Activated T-helper 2 cell treated with anti-CD3 and anti-CD28 coated beads, Interferon-gamma antibody, Interleukin-2, Interleukin-4, amounts not matched to agents 10 μg/mL and 5 μg/mL and 100 μg/mL, durations not matched to agents 14 hours and 24 hours and 36 hours (primary cell): ENCODE data around the gene WDR93. TPM values are rescaled to one million over a fixed set of nuclear protein-coding genes. Genes with fewer than 3 reads are reported as not detected.
A peak's percentile ranks its signal among the peaks of the same experiment; 100 is the strongest.

Experiments used
- DNase-seq: peaks from one replicate; pipeline ENCODE4 v3.0.0; 2021; ENCODE audit warnings: low spot score
- H3K27ac Mint-ChIP-seq: one replicate; pipeline ENCODE4 v1.8.0; 2021; ENCODE audit warnings: mixed read lengths
- H3K27me3 Mint-ChIP-seq: one replicate; pipeline ENCODE4 v1.8.0; 2021; ENCODE audit warnings: low read depth, mixed read lengths
- H3K36me3 Mint-ChIP-seq: one replicate; pipeline ENCODE4 v1.8.0; 2021; ENCODE audit warnings: low read depth, mixed read lengths
- H3K4me1 Mint-ChIP-seq: one replicate; pipeline ENCODE4 v1.8.0; 2021; ENCODE audit warnings: low read depth, mixed read lengths
- H3K4me3 Mint-ChIP-seq: one replicate; pipeline ENCODE4 v1.8.0; 2021; ENCODE audit warnings: low read depth, mild to moderate bottlenecking, moderate library complexity, mixed read lengths
- H3K9me3 Mint-ChIP-seq: one replicate; pipeline ENCODE4 v1.8.0; 2021; ENCODE audit warnings: mixed read lengths
- intact Hi-C: fragments of 100-400 bp; cut with micrococcal nuclease; formaldehyde crosslinking; loops from one replicate; pipeline ENCODE4 v1.15.1; 2023
- total RNA-seq: library from RNA; stranded (reverse); gene quantifications from 2 replicates; pipeline ENCODE4 v1.2.3, GENCODE V29; 2022

The WDR93 gene
- total RNA-seq, 1 donor from 2014 or later = not detected

GRCh38 chr15:89725064-89725463 lies 34.5 kb downstream of the WDR93 start:
- no peaks in the 10 kb centered on the region for H3K4me1 Mint-ChIP-seq

GRCh38 chr15:89728254-89728653 lies 37.6 kb downstream of the WDR93 start:
- H3K9me3 Mint-ChIP-seq = peaks cover 3% of the 10 kb centered on the region
- H3K4me3 Mint-ChIP-seq = no peak overlapping the region
- no peaks in the 10 kb centered on the region for H3K4me1 Mint-ChIP-seq
- H3K36me3 Mint-ChIP-seq = no peaks in the 10 kb centered on the region
- intact Hi-C loops = no loop called here
- DNase-seq = no peak
- H3K27ac Mint-ChIP-seq = no peak overlapping the region
- peaks cover 6% of the 10 kb centered on the region for H3K27me3 Mint-ChIP-seq

More at GRCh38 chr15:89725064-89725463, 34.5 kb downstream of the WDR93 start:
- Mint-ChIP-seq H3K9me3 (peaks cover 3% of the 10 kb centered on the region), H3K27ac (no peak overlapping the region), H3K27me3 (peaks cover 9% of the 10 kb centered on the region), H3K36me3 (no peaks in the 10 kb centered on the region), H3K4me3 (no peak overlapping the region)
- intact Hi-C loops = no loop called here
- no peak for DNase-seq

- H3K27ac Mint-ChIP-seq = no peak overlapping the region
- no peaks in the 10 kb centered on the region for H3K4me1 Mint-ChIP-seq
- no peaks in the 10 kb centered on the region for H3K36me3 Mint-ChIP-seq
- no peak for DNase-seq
- intact Hi-C loops = no loop called here
- H3K27me3 Mint-ChIP-seq = peaks cover 18% of the 10 kb centered on the region
- H3K4me3 Mint-ChIP-seq = no peak overlapping the region
- no peaks in the 10 kb centered on the region for H3K9me3 Mint-ChIP-seq
Observed at GRCh38 chr15:89731275-89731674, 40.7 kb downstream of the WDR93 start.

- no peaks in the 10 kb centered on the region for H3K9me3 Mint-ChIP-seq
- no peaks in the 10 kb centered on the region for H3K36me3 Mint-ChIP-seq
- no peak for DNase-seq
- intact Hi-C loops = no loop called here
- no peaks in the 10 kb centered on the region for H3K4me1 Mint-ChIP-seq
- peaks cover 16% of the 10 kb centered on the region for H3K27me3 Mint-ChIP-seq
- H3K27ac Mint-ChIP-seq = no peak overlapping the region
- H3K4me3 Mint-ChIP-seq = no peak overlapping the region
Observed at GRCh38 chr15:89732451-89733172, 42.0 kb downstream of the WDR93 start.

- Mint-ChIP-seq H3K4me3 (no peak overlapping the region), H3K4me1 (peaks cover 2% of the 10 kb centered on the region), H3K36me3 (no peaks in the 10 kb centered on the region)
Observed at GRCh38 chr15:89735773-89736172, 45.2 kb downstream of the WDR93 start.

GRCh38 chr15:89740137-89740536 lies 49.5 kb downstream of the WDR93 start:
- Mint-ChIP-seq H3K36me3 (no peaks in the 10 kb centered on the region), H3K27ac (no peak overlapping the region), H3K4me3 (no peak overlapping the region), H3K9me3 (no peaks in the 10 kb centered on the region), H3K4me1 (peaks cover 2% of the 10 kb centered on the region), H3K27me3 (peaks cover 6% of the 10 kb centered on the region)
- peak; percentile 56 for DNase-seq
- intact Hi-C loops = loop anchor here (2.0 to 5.0 kb wide), 2 partner anchors 135 to 332 kb away; no protein-coding TSS in a partner anchor

More at GRCh38 chr15:89735773-89736172, 45.2 kb downstream of the WDR93 start:
- DNase-seq = no peak
- intact Hi-C loops = no loop called here
- H3K9me3 Mint-ChIP-seq = no peaks in the 10 kb centered on the region
- H3K27me3 Mint-ChIP-seq = peaks cover 16% of the 10 kb centered on the region
- H3K27ac Mint-ChIP-seq = no peak overlapping the region

- intact Hi-C loops = loop anchor here (5.0 kb wide), 1 partner anchor 329 kb away; no protein-coding TSS in a partner anchor
- no peak overlapping the region for H3K27ac Mint-ChIP-seq
- H3K27me3 Mint-ChIP-seq = peaks cover 1% of the 10 kb centered on the region
- H3K36me3 Mint-ChIP-seq = no peaks in the 10 kb centered on the region
- no peaks in the 10 kb centered on the region for H3K9me3 Mint-ChIP-seq
- no peak for DNase-seq
- peaks cover 2% of the 10 kb centered on the region for H3K4me1 Mint-ChIP-seq
- H3K4me3 Mint-ChIP-seq = no peak overlapping the region
Observed at GRCh38 chr15:89743011-89743410, 52.4 kb downstream of the WDR93 start.

- intact Hi-C loops = loop anchor here (5.0 kb wide), 1 partner anchor 329 kb away; no protein-coding TSS in a partner anchor
- Mint-ChIP-seq H3K27me3 (peaks cover 5% of the 10 kb centered on the region), H3K4me3 (no peak overlapping the region), H3K9me3 (no peaks in the 10 kb centered on the region), H3K36me3 (no peaks in the 10 kb centered on the region), H3K27ac (no peak overlapping the region), H3K4me1 (peaks cover 2% of the 10 kb centered on the region)
- no peak for DNase-seq
Observed at GRCh38 chr15:89743594-89743993, 53.0 kb downstream of the WDR93 start.

GRCh38 chr15:89745131-89745530 lies 54.5 kb downstream of the WDR93 start:
- Mint-ChIP-seq H3K4me1 (peaks cover 4% of the 10 kb centered on the region), H3K27ac (no peak overlapping the region), H3K4me3 (no peak overlapping the region), H3K27me3 (peaks cover 17% of the 10 kb centered on the region), H3K36me3 (no peaks in the 10 kb centered on the region), H3K9me3 (no peaks in the 10 kb centered on the region)
- intact Hi-C loops = no loop called here
- no peak for DNase-seq

GRCh38 chr15:89745768-89746167 lies 55.2 kb downstream of the WDR93 start:
- Mint-ChIP-seq H3K27ac (no peak overlapping the region), H3K9me3 (no peaks in the 10 kb centered on the region), H3K27me3 (peaks cover 17% of the 10 kb centered on the region), H3K4me1 (peaks cover 3% of the 10 kb centered on the region), H3K4me3 (no peak overlapping the region), H3K36me3 (no peaks in the 10 kb centered on the region)
- intact Hi-C loops = no loop called here
- no peak for DNase-seq

GRCh38 chr15:89746386-89746780 lies 55.8 kb downstream of the WDR93 start:
- Mint-ChIP-seq H3K4me1 (peaks cover 3% of the 10 kb centered on the region), H3K4me3 (no peak overlapping the region), H3K27me3 (peaks cover 17% of the 10 kb centered on the region), H3K9me3 (no peaks in the 10 kb centered on the region), H3K27ac (no peak overlapping the region), H3K36me3 (no peaks in the 10 kb centered on the region)
- intact Hi-C loops = no loop called here
- DNase-seq = no peak

GRCh38 chr15:89747708-89748682 lies 57.4 kb downstream of the WDR93 start:
- H3K36me3 Mint-ChIP-seq = no peaks in the 10 kb centered on the region
- intact Hi-C loops = no loop called here
- no peaks in the 10 kb centered on the region for H3K9me3 Mint-ChIP-seq
- no peak overlapping the region for H3K27ac Mint-ChIP-seq
- peak overlapping the region; percentile 1 for H3K4me3 Mint-ChIP-seq
- H3K27me3 Mint-ChIP-seq = peaks cover 24% of the 10 kb centered on the region
- peaks cover 3% of the 10 kb centered on the region for H3K4me1 Mint-ChIP-seq
- DNase-seq = no peak

GRCh38 chr15:89749054-89749453 lies 58.4 kb downstream of the WDR93 start:
- peak overlapping the region; percentile 81 for H3K4me3 Mint-ChIP-seq
- intact Hi-C loops = no loop called here
- no peak overlapping the region for H3K27ac Mint-ChIP-seq
- no peaks in the 10 kb centered on the region for H3K9me3 Mint-ChIP-seq
- no peak for DNase-seq
- H3K4me1 Mint-ChIP-seq = peaks cover 3% of the 10 kb centered on the region
- H3K36me3 Mint-ChIP-seq = no peaks in the 10 kb centered on the region
- H3K27me3 Mint-ChIP-seq = peaks cover 24% of the 10 kb centered on the region
